GM12865 (cell line): Measurements from ENCODE around the gene JMJD4.

ENCODE experiments used
- DNase-seq: peaks from one replicate; pipeline ENCODE4 v3.0.0; 2010; ENCODE audit warnings: low read depth
- H3K4me3 ChIP-seq: 2 replicates; pipeline ENCODE4 v1.5.1; 2011; ENCODE audit warnings: mild to moderate bottlenecking, low read depth, low read length, control low read depth
- TF ChIP-seq, protein P1 (sequence below): IDR thresholded peaks from 2 replicates; pipeline ENCODE4 v1.5.1; 2011; ENCODE audit warnings: low read length, control low read depth, low read depth, inconsistent platforms; ENCODE audit not compliant: insufficient read depth; ENCODE audit errors: missing control alignments

The JMJD4 gene

DNA sequence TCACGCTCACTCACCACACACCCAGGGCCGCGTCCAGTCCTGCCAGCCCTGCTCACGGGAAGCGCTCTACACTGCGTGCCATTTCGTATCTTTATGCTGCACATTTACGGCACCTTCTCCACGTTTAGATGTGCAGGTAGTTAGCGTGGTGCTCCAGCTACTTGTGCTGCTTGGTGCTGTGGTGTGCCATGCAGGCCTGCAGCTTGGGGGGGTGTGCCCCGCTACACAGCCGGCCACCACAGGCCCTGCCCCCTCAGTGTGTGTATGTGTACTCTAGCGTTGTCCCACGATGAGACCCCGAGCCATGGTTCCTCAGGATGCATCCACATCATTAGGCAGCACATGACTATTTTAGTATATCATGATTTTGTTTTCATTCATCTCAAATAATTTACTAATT is 38.5 kb upstream of the JMJD4 start:
- TF ChIP-seq, protein P1, sequence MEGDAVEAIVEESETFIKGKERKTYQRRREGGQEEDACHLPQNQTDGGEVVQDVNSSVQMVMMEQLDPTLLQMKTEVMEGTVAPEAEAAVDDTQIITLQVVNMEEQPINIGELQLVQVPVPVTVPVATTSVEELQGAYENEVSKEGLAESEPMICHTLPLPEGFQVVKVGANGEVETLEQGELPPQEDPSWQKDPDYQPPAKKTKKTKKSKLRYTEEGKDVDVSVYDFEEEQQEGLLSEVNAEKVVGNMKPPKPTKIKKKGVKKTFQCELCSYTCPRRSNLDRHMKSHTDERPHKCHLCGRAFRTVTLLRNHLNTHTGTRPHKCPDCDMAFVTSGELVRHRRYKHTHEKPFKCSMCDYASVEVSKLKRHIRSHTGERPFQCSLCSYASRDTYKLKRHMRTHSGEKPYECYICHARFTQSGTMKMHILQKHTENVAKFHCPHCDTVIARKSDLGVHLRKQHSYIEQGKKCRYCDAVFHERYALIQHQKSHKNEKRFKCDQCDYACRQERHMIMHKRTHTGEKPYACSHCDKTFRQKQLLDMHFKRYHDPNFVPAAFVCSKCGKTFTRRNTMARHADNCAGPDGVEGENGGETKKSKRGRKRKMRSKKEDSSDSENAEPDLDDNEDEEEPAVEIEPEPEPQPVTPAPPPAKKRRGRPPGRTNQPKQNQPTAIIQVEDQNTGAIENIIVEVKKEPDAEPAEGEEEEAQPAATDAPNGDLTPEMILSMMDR: no peak
- no peak overlapping the region for H3K4me3 ChIP-seq
- DNase-seq: no peak

DNA sequence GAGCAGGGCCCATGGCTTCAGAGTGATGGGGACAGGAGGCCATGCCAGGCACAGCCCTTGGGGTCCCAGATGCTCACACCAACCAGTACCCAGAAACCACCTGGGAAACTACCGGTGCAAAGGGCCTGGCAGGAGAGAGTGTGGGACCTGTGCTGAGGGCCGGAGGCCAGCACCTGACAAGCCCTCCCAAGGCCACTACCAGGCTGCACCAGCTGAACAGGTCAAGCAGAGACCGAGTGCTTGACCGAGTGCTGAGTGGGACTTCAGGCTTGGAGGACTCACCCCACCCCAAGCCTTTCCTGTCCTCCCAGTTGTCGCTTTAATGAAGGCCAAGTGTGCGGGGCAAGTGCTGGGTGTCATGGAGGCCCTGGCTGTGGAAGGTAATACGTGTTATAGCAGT is 36.7 kb upstream of the JMJD4 start:
- no peak overlapping the region for H3K4me3 ChIP-seq
- TF ChIP-seq, protein P1: no peak
- DNase-seq: no peak

DNA sequence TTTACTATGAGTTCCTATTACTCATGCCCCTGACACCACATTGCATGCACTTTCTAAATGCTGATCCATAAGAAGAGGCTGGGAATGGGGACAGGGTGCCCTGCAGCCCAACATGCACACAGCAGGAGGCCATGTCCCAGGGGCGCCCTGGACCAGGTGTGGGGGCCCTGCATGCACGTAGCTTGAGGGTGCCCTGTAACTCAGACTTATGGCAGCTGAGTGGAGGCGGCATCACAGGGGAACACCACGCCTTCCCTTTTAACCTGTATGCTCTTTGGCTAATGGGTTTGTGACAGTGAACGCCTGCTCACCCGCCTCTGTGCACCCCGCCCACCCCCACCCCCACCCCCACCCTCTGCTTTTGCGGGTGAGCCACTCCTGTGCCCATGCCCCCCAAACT is 36.2 kb upstream of the JMJD4 start:
- TF ChIP-seq, protein P1: no peak
- DNase-seq: no peak
- no peak overlapping the region for H3K4me3 ChIP-seq

DNA sequence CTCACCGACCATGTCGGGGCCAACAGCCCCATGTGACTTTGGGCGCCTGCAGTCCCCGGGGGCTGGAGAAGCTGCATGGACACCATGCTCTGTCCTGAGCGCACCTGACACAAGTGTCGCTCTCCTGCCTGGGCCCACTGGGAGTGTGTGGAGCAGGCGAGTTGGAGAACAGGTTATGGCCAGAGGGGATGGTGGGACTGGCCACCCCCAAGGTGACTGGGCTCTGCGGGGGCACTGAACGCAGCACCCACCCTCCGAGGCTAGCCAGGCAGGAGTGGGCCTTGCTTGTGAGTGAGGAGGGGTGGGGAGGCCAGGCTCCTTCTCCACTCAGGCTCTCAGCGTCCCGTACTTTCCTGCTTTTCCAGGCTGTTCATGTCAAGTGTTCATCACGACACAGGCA is 35.7 kb upstream of the JMJD4 start:
- H3K4me3 ChIP-seq: no peak overlapping the region
- DNase-seq: no peak
- TF ChIP-seq, protein P1: no peak

DNA sequence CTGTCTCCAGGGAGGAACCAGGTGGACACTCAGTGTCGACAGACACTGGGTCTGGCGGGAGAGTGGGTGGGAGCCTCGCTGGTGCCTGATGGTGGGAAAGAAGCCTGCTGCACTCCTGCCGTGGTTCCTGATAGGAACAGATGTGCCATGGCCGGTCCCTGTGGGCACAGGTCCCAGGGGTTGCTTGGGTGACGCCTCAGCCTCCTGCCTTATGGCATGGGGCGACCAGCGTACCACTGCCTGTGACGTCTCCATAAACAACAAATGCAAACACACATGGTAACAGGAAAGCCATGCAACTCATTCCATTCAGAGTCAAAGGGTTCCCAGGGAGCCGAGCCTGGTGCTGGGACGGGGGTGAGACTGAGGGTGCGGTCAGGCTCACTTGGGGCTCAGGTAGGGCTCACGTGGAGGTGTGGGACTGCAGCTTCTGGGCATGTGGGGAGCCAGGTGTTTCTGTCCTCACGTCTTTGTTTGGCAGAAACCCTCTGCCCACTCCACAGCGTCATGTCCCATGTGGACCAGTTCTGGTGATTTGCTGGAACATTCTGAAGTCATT is 34.9 kb upstream of the JMJD4 start:
- H3K4me3 ChIP-seq: no peak overlapping the region
- no peak for DNase-seq
- TF ChIP-seq, protein P1: no peak

DNA sequence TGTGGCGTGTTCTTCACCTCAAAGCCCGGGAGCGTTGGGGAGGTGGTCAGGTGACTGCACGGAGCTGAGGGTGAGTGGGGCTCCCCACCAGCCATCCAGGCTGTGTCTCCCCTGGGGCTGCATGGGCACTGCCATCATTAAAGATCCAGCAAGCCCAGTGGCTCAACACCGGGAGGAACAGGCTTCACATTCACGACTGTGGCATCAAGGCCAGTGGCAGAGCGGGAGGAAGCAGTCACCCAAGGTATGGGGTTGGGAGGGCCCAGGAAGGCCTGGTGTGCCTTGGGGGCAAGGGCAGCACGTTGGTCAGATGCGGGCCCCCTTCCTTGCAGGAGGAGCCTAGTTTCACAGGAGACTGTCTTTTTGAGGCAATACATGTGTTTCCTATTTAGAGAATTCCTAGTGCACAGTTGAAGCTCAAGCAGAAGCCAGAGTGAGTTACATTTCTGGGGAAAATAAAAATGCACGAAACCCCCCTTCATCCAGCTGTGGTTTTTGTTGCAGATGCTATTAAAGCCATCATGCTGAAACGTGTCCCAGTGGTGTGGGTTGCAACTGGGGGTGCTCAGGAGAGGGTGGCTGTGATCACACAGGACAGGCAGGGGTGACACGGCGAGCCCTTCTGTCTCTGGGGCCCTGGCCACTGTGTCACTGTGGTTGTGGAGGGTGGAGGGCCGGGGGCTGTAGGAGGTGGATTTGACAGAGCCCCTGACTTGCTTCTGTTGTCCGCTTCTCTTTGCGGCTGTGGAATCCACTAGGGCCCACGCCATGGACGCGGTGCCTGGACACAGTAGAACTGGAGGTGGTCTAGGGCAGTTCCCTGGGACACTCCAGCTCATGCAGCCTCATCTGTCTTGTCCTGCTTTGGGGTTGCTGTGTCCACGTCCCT is 34.2 kb upstream of the JMJD4 start:
- DNase-seq: no peak
- no peak overlapping the region for H3K4me3 ChIP-seq
- TF ChIP-seq, protein P1: no peak
